ENCODE data around the gene FGD4.

FGD4 gene

DNA sequence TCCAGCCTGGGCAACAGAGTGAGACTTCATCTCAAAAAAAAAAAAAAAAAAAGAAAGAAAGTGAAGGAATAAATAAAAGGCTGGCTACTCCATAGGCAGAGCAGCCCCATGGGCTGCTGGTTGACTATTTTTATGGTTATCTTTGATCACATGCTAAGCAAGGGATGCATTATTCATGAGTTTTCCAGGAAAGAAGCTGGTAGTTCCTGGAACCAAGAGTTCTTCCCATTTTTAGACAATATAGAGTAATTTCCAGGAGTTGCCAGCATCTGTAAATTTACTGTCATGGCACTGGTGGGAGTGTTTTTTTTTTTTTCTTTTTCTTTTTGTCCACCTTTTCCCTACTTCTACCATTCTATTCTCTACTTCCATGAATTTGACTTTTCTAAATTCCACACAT is 24.2 kb downstream of the FGD4 start:
- DNase-seq (ENCODE audit: low spot score), result no peak
- Histone ChIP-seq H4K8ac (ENCODE audit: low read depth, low read length) (no peak overlapping the region), H3K14ac (ENCODE audit: low read length) (no peak overlapping the region), H3K23ac (ENCODE audit: low read depth, low read length, poor library complexity) (no peak overlapping the region), H3K27ac (replicated peaks; ENCODE audit: low read length) (no peak overlapping the region), H2BK120ac (ENCODE audit: low read depth, low read length) (no peak overlapping the region), H3K36me3 (replicated peaks in 1 of 2; ENCODE audit: control insufficient read depth in 2 of 2, insufficient read depth in 2 of 2, low read length in 2 of 2) (no peaks in the 10 kb centered on the region), H2AK5ac (ENCODE audit: low read depth, low read length) (no peak overlapping the region), H3K9ac (ENCODE audit: low read depth, low read length, poor library complexity) (no peak overlapping the region), H3K4ac (ENCODE audit: low read length) (no peak overlapping the region), H2BK15ac (ENCODE audit: low read length) (no peak overlapping the region), H3K4me1 (ENCODE audit: control insufficient read depth in 2 of 2, insufficient read depth in 1 of 2, low read depth in 1 of 2, low read length in 2 of 2) (peaks cover 0 to 4% of the 10 kb centered on the region in 2 donors), H3K27me3 (ENCODE audit: control insufficient read depth in 3 of 3, insufficient read depth in 3 of 3, low read depth in 1 of 3, low read length in 3 of 3) (no peaks in the 10 kb centered on the region), H2AFZ (ENCODE audit: low read length) (no peak overlapping the region), H3K4me2 (ENCODE audit: insufficient read depth, low read length, poor library complexity, severe bottlenecking) (no peak overlapping the region), H2BK5ac (ENCODE audit: low read length) (no peak overlapping the region), H3K9me3 (replicated peaks in 1 of 2; ENCODE audit: control insufficient read depth in 2 of 2, insufficient read depth in 1 of 2, low read depth in 1 of 2, low read length in 2 of 2) (peaks cover 0 to 8% of the 10 kb centered on the region in 2 donors), H2BK12ac (ENCODE audit: low read length) (no peak overlapping the region), H3K18ac (ENCODE audit: low read length) (no peak overlapping the region), H3K4me3 (ENCODE audit: low read length in 2 of 2) (no peak overlapping the region), H4K91ac (ENCODE audit: low read depth, low read length, poor library complexity) (no peak overlapping the region), H3K79me1 (ENCODE audit: low read depth, low read length) (no peaks in the 10 kb centered on the region)

DNA sequence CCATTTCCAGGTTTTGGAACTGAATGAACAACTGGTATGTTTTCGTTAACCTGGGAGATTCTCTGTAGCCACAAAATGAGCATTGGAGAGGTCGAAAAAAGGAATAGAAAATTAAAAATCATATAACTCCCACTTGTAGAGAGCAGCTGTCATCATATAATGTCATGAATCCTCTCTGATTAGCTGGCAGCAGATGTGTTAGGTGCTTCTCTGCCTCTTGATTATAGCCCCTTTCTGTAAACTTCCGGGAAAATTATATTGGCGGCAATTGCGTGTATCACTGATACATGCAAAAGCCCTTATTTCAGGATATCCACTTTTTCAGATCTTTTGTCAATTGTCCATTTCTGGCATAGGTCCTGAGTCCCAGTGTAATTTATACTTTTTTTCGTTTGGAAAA is 31.7 kb downstream of the FGD4 start:
- Histone ChIP-seq H3K4me2 (ENCODE audit: insufficient read depth, low read length, poor library complexity, severe bottlenecking) (no peak overlapping the region), H3K14ac (ENCODE audit: low read length) (no peak overlapping the region), H3K23ac (ENCODE audit: low read depth, low read length, poor library complexity) (no peak overlapping the region), H3K9me3 (replicated peaks in 1 of 2; ENCODE audit: control insufficient read depth in 2 of 2, insufficient read depth in 1 of 2, low read depth in 1 of 2, low read length in 2 of 2) (peaks cover 0 to 12% of the 10 kb centered on the region in 2 donors), H3K4me3 (ENCODE audit: low read length in 2 of 2) (no peak overlapping the region), H2AFZ (ENCODE audit: low read length) (no peak overlapping the region), H2AK5ac (ENCODE audit: low read depth, low read length) (no peak overlapping the region), H3K27ac (replicated peaks; ENCODE audit: low read length) (no peak overlapping the region), H2BK12ac (ENCODE audit: low read length) (no peak overlapping the region), H2BK15ac (ENCODE audit: low read length) (no peak overlapping the region), H4K91ac (ENCODE audit: low read depth, low read length, poor library complexity) (no peak overlapping the region), H2BK120ac (ENCODE audit: low read depth, low read length) (no peak overlapping the region), H2BK5ac (ENCODE audit: low read length) (no peak overlapping the region), H3K4me1 (ENCODE audit: control insufficient read depth in 2 of 2, insufficient read depth in 1 of 2, low read depth in 1 of 2, low read length in 2 of 2) (no peaks in the 10 kb centered on the region), H3K79me1 (ENCODE audit: low read depth, low read length) (no peaks in the 10 kb centered on the region), H3K36me3 (replicated peaks in 1 of 2; ENCODE audit: control insufficient read depth in 2 of 2, insufficient read depth in 2 of 2, low read length in 2 of 2) (no peaks in the 10 kb centered on the region), H3K4ac (ENCODE audit: low read length) (no peak overlapping the region), H3K18ac (ENCODE audit: low read length) (no peak overlapping the region), H3K27me3 (ENCODE audit: control insufficient read depth in 3 of 3, insufficient read depth in 3 of 3, low read depth in 1 of 3, low read length in 3 of 3) (no peaks in the 10 kb centered on the region), H4K8ac (ENCODE audit: low read depth, low read length) (no peak overlapping the region), H3K9ac (ENCODE audit: low read depth, low read length, poor library complexity) (no peak overlapping the region)
- WGBS, 2 donors (ENCODE audit: extremely low coverage in 2 of 2, insufficient read length in 2 of 2, insufficient replicate concordance in 1 of 2), result no CpG with 5 or more reads among the region's 6 CpGs
- DNase-seq (ENCODE audit: low spot score), result no peak

DNA sequence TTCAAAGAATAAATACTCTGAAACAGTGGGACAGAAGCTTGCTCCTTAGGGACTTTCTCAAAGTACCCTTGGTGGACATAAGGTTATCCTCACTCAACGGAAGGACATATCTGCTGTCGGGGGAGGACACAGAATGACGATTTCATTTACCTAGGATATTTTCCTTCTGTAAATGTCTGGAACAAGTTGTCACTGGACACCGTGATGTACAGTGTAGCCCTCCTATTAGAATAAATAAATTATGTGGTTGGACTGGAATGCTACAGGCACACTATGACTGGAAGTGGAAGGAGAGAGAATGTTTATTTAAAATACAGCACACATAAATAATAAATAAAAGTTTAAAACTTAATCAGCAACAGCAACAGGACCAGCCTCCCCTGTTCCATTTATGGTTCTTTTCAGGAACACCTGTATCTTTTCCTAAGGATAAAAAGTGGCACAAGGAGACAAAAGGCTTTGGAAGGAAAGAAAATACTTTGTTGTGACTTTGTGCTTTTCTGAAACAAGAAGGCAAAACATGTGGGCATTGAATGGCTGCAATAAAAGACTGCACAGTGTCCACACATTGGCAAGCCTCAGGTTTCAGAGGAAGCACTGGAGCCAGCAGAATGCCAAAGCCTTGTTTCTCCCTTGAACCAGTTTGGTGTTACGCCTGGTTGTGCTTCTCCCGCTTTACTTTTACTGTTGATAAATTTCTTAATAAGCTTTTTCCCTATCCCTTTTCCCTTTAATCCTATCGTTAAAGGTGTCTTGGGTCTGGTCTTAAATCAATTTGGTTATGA is 36.8 kb downstream of the FGD4 start:
- H2BK120ac ChIP-seq (ENCODE audit: low read depth, low read length), result no peak overlapping the region
- no peak for DNase-seq (ENCODE audit: low spot score)
- WGBS, 2 donors (ENCODE audit: extremely low coverage in 2 of 2, insufficient read length in 2 of 2, insufficient replicate concordance in 1 of 2), result no CpG with 5 or more reads among the region's 7 CpGs
- H3K4me2 ChIP-seq (ENCODE audit: insufficient read depth, low read length, poor library complexity, severe bottlenecking), result no peak overlapping the region
- no peak overlapping the region for H3K14ac ChIP-seq (ENCODE audit: low read length)
- H3K79me1 ChIP-seq (ENCODE audit: low read depth, low read length), result no peaks in the 10 kb centered on the region
- H2AFZ ChIP-seq (ENCODE audit: low read length), result no peak overlapping the region
- no peak overlapping the region for H3K23ac ChIP-seq (ENCODE audit: low read depth, low read length, poor library complexity)
- no peak overlapping the region for H4K91ac ChIP-seq (ENCODE audit: low read depth, low read length, poor library complexity)
- H3K27ac ChIP-seq (replicated peaks; ENCODE audit: low read length), result no peak overlapping the region
- H3K4me3 ChIP-seq (ENCODE audit: low read length in 2 of 2), result no peak overlapping the region
- no peak overlapping the region for H3K4ac ChIP-seq (ENCODE audit: low read length)
- no peak overlapping the region for H2BK12ac ChIP-seq (ENCODE audit: low read length)
- H3K4me1 ChIP-seq (ENCODE audit: control insufficient read depth in 2 of 2, insufficient read depth in 1 of 2, low read depth in 1 of 2, low read length in 2 of 2), result peaks cover 2 to 7% of the 10 kb centered on the region in 2 donors
- H2AK5ac ChIP-seq (ENCODE audit: low read depth, low read length), result no peak overlapping the region
- no peak overlapping the region for H2BK15ac ChIP-seq (ENCODE audit: low read length)
- no peaks in the 10 kb centered on the region for H3K27me3 ChIP-seq (ENCODE audit: control insufficient read depth in 3 of 3, insufficient read depth in 3 of 3, low read depth in 1 of 3, low read length in 3 of 3)
- no peaks in the 10 kb centered on the region for H3K36me3 ChIP-seq (replicated peaks in 1 of 2; ENCODE audit: control insufficient read depth in 2 of 2, insufficient read depth in 2 of 2, low read length in 2 of 2)
- H4K8ac ChIP-seq (ENCODE audit: low read depth, low read length), result no peak overlapping the region
- H3K18ac ChIP-seq (ENCODE audit: low read length), result no peak overlapping the region
- no peak overlapping the region for H3K9ac ChIP-seq (ENCODE audit: low read depth, low read length, poor library complexity)
- no peaks in the 10 kb centered on the region for H3K9me3 ChIP-seq (replicated peaks in 1 of 2; ENCODE audit: control insufficient read depth in 2 of 2, insufficient read depth in 1 of 2, low read depth in 1 of 2, low read length in 2 of 2)
- no peak overlapping the region for H2BK5ac ChIP-seq (ENCODE audit: low read length)

DNA sequence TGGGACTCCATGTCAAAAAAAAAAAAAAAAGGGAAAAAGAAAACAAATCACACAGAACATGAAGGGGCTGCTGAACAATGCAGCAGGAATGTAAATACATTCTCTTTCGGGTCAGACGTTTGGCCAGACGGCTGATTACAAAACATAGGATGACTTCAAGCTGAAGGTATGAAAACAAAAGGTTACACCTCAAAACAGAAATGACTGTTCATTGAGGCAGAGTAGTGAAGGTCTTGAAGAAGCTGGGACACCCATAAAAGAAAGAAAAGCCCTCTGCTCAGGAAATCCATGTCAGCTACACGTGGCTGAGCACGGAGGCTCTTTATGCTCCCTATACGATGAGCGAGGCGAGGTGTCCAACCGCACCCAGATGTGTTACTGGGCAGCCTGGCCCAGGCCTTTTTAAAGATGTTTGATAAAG is 37.7 kb downstream of the FGD4 start:
- Histone ChIP-seq H3K4me1 (ENCODE audit: control insufficient read depth in 2 of 2, insufficient read depth in 1 of 2, low read depth in 1 of 2, low read length in 2 of 2) (peaks cover 2 to 10% of the 10 kb centered on the region in 2 donors), H3K27ac (replicated peaks; ENCODE audit: low read length) (no peak overlapping the region)
- no peak for DNase-seq (ENCODE audit: low spot score)

More for the DNA sequence above, 37.7 kb downstream of the FGD4 start:
- Histone ChIP-seq H3K23ac (ENCODE audit: low read depth, low read length, poor library complexity) (no peak overlapping the region), H3K4ac (ENCODE audit: low read length) (no peak overlapping the region), H2AK5ac (ENCODE audit: low read depth, low read length) (no peak overlapping the region), H3K4me2 (ENCODE audit: insufficient read depth, low read length, poor library complexity, severe bottlenecking) (no peak overlapping the region), H3K14ac (ENCODE audit: low read length) (no peak overlapping the region), H2BK15ac (ENCODE audit: low read length) (no peak overlapping the region), H4K8ac (ENCODE audit: low read depth, low read length) (no peak overlapping the region), H2BK5ac (ENCODE audit: low read length) (no peak overlapping the region), H3K79me1 (ENCODE audit: low read depth, low read length) (no peaks in the 10 kb centered on the region), H3K27me3 (ENCODE audit: control insufficient read depth in 3 of 3, insufficient read depth in 3 of 3, low read depth in 1 of 3, low read length in 3 of 3) (no peaks in the 10 kb centered on the region), H2AFZ (ENCODE audit: low read length) (no peak overlapping the region), H3K36me3 (replicated peaks in 1 of 2; ENCODE audit: control insufficient read depth in 2 of 2, insufficient read depth in 2 of 2, low read length in 2 of 2) (no peaks in the 10 kb centered on the region), H3K4me3 (ENCODE audit: low read length in 2 of 2) (no peak overlapping the region), H3K9me3 (replicated peaks in 1 of 2; ENCODE audit: control insufficient read depth in 2 of 2, insufficient read depth in 1 of 2, low read depth in 1 of 2, low read length in 2 of 2) (no peaks in the 10 kb centered on the region), H3K9ac (ENCODE audit: low read depth, low read length, poor library complexity) (no peak overlapping the region), H2BK120ac (ENCODE audit: low read depth, low read length) (no peak overlapping the region), H2BK12ac (ENCODE audit: low read length) (no peak overlapping the region), H3K18ac (ENCODE audit: low read length) (no peak overlapping the region), H4K91ac (ENCODE audit: low read depth, low read length, poor library complexity) (no peak overlapping the region)
- WGBS, 2 donors (ENCODE audit: extremely low coverage in 2 of 2, insufficient read length in 2 of 2, insufficient replicate concordance in 1 of 2), result no CpG with 5 or more reads among the region's 9 CpGs

Data from neuronal stem cell (in vitro differentiated cells).